HCT116 (cell line): ENCODE results near the gene DOCK2.

ENCODE experiments used
- EZH2 ChIP-seq: fragments of 200-600 bp; sonication (generic); IDR thresholded peaks from 2 replicates; pipeline ENCODE4 v1.6.1; 2017; ENCODE audit warnings: antibody characterized with exemption, mixed run types
- EZH2phosphoT487 ChIP-seq: fragments of 200-600 bp; IDR thresholded peaks from 2 replicates; pipeline ENCODE4 v1.6.1; 2018; ENCODE audit warnings: antibody characterized with exemption, borderline replicate concordance
- JUND ChIP-seq: IDR thresholded peaks from 2 replicates; pipeline ENCODE4 v1.6.1; 2012
- RAD21 ChIP-seq: IDR thresholded peaks from 2 replicates; pipeline ENCODE4 v1.6.1; 2012; ENCODE audit warnings: low read depth, mild to moderate bottlenecking
- SRF ChIP-seq: IDR thresholded peaks from 2 replicates; pipeline ENCODE4 v1.6.1; 2012; ENCODE audit warnings: low read depth
- TF ChIP-seq, protein P1 (sequence below), 3 experiments: fragments of 200-600 bp in 1 of 3; sonication (generic) in 1 of 3; IDR thresholded peaks in 2 of 3; conservative IDR thresholded peaks in 1 of 3; 2 replicates each; pipeline ENCODE4 v1.5.1; 2012 to 2017; ENCODE audit warnings: low read depth in 2 of 3, low read length in 2 of 3, antibody characterized with exemption in 1 of 3, borderline replicate concordance in 1 of 3, control low read depth in 1 of 3, mild to moderate bottlenecking in 1 of 3, mixed read lengths in 1 of 3, mixed run types in 1 of 3, moderate library complexity in 1 of 3; ENCODE audit not compliant: insufficient read depth in 1 of 3
- TF ChIP-seq, protein P2 (sequence below): IDR thresholded peaks from 2 replicates; pipeline ENCODE4 v1.6.1; 2012

DNA sequence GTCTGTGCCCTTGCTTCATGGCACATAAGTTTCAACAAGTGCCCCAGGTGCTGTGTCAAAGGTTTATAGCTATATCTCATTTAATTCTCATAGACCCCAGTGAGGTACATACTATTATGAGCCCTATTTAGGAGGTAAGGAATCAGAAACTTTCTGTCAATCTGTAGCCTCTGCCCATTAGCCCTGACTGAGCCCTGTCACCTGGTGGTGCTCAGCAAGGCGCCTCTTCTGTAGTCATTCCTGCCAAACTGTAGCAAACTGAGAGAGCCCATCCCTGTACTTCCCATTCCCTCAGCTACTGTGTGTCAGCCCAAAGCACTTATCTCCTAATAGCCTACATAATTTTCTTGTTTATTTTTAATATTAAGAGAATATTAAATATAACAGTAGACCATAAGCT, 422.1 kb downstream of the DOCK2 start:
- no peak for TF ChIP-seq SRF
- TF ChIP-seq, protein P1, sequence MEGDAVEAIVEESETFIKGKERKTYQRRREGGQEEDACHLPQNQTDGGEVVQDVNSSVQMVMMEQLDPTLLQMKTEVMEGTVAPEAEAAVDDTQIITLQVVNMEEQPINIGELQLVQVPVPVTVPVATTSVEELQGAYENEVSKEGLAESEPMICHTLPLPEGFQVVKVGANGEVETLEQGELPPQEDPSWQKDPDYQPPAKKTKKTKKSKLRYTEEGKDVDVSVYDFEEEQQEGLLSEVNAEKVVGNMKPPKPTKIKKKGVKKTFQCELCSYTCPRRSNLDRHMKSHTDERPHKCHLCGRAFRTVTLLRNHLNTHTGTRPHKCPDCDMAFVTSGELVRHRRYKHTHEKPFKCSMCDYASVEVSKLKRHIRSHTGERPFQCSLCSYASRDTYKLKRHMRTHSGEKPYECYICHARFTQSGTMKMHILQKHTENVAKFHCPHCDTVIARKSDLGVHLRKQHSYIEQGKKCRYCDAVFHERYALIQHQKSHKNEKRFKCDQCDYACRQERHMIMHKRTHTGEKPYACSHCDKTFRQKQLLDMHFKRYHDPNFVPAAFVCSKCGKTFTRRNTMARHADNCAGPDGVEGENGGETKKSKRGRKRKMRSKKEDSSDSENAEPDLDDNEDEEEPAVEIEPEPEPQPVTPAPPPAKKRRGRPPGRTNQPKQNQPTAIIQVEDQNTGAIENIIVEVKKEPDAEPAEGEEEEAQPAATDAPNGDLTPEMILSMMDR (IDR thresholded peaks at IDR 0.05 in 2 of 3, conservative IDR thresholded peaks at IDR 0.05 in 1 of 3; ENCODE audit: borderline replicate concordance in 1 of 3, insufficient read depth in 1 of 3, low read depth in 2 of 3, low read length in 2 of 3): no peak
- TF ChIP-seq EZH2phosphoT487: no peak
- no peak for TF ChIP-seq RAD21
- no peak for TF ChIP-seq EZH2
- TF ChIP-seq, protein P2, sequence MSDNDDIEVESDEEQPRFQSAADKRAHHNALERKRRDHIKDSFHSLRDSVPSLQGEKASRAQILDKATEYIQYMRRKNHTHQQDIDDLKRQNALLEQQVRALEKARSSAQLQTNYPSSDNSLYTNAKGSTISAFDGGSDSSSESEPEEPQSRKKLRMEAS: no peak
- no peak for TF ChIP-seq JUND
